Fibroblast of lung (primary cell): ENCODE measurements around the gene VPS13C.

Source experiments
- EZH2 ChIP-seq: IDR thresholded peaks from 2 replicates; pipeline ENCODE4 v1.5.1; 2012; ENCODE audit warnings: low read length, control low read depth, mild to moderate bottlenecking; ENCODE audit errors: missing control alignments
- TF ChIP-seq, protein P1 (sequence below), 2 donors: IDR thresholded peaks in 1 of 2; conservative IDR thresholded peaks in 1 of 2; 1 replicate in 1 of 2; 2 replicates in 1 of 2; pipeline ENCODE4 v1.5.1; 2011 to 2012; ENCODE audit warnings: low read length in 2 of 2, control low read depth in 1 of 2, inconsistent platforms in 1 of 2, low read depth in 1 of 2, mild to moderate bottlenecking in 1 of 2

GRCh38 chr15:62059816-62060112 lies 483 bp downstream of the VPS13C start:
- TF ChIP-seq, protein P1, sequence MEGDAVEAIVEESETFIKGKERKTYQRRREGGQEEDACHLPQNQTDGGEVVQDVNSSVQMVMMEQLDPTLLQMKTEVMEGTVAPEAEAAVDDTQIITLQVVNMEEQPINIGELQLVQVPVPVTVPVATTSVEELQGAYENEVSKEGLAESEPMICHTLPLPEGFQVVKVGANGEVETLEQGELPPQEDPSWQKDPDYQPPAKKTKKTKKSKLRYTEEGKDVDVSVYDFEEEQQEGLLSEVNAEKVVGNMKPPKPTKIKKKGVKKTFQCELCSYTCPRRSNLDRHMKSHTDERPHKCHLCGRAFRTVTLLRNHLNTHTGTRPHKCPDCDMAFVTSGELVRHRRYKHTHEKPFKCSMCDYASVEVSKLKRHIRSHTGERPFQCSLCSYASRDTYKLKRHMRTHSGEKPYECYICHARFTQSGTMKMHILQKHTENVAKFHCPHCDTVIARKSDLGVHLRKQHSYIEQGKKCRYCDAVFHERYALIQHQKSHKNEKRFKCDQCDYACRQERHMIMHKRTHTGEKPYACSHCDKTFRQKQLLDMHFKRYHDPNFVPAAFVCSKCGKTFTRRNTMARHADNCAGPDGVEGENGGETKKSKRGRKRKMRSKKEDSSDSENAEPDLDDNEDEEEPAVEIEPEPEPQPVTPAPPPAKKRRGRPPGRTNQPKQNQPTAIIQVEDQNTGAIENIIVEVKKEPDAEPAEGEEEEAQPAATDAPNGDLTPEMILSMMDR (conservative IDR thresholded peaks at IDR 0.05 in 1 of 2, IDR thresholded peaks at IDR 0.05 in 1 of 2; ENCODE audit: low read depth in 1 of 2, low read length in 2 of 2) = no peak
- no peak for TF ChIP-seq EZH2
